KMS-11 (cell line): ENCODE results near the gene P3H4.

ENCODE experiments used
- H2AFZ ChIP-seq: fragments of 200-600 bp; sonication (generic); 2 replicates; pipeline ENCODE4 v1.6.1; 2016; ENCODE audit warnings: antibody characterized with exemption, mixed run types, low read depth
- H3K27ac ChIP-seq: fragments of 200-600 bp; sonication (generic); 2 replicates; pipeline ENCODE4 v1.6.1; 2016; ENCODE audit warnings: mild to moderate bottlenecking, mixed run types
- H3K27me3 ChIP-seq: fragments of 200-600 bp; sonication (generic); 2 replicates; pipeline ENCODE4 v1.6.1; 2017; ENCODE audit warnings: mild to moderate bottlenecking, low read depth, mixed run types, moderate library complexity; ENCODE audit not compliant: insufficient read depth
- H3K36me3 ChIP-seq: fragments of 200-600 bp; sonication (generic); 2 replicates; pipeline ENCODE4 v1.6.1; 2017; ENCODE audit warnings: mild to moderate bottlenecking, mixed run types; ENCODE audit not compliant: insufficient read depth
- H3K4me1 ChIP-seq: fragments of 200-600 bp; sonication (generic); 2 replicates; pipeline ENCODE4 v1.6.1; 2016; ENCODE audit warnings: mild to moderate bottlenecking, low read depth, mixed run types; ENCODE audit not compliant: poor library complexity, severe bottlenecking
- H3K4me2 ChIP-seq: fragments of 200-600 bp; sonication (generic); 2 replicates; pipeline ENCODE4 v1.7.0; 2016; ENCODE audit warnings: mild to moderate bottlenecking, mixed run types
- H3K4me3 ChIP-seq: fragments of 200-600 bp; sonication (generic); IDR thresholded peaks from 2 replicates; pipeline ENCODE4 v1.6.1; 2017; ENCODE audit warnings: low read depth, low read length, mixed read lengths; ENCODE audit not compliant: insufficient read depth
- H3K79me2 ChIP-seq: fragments of 200-600 bp; sonication (generic); 2 replicates; pipeline ENCODE4 v1.6.1; 2016; ENCODE audit warnings: low read depth, mixed run types; ENCODE audit not compliant: insufficient read depth
- H3K9ac ChIP-seq: fragments of 200-600 bp; sonication (generic); 2 replicates; pipeline ENCODE4 v1.6.1; 2016; ENCODE audit warnings: mild to moderate bottlenecking, mixed run types
- H4K20me1 ChIP-seq: fragments of 200-600 bp; sonication (generic); 2 replicates; pipeline ENCODE4 v1.6.1; 2016; ENCODE audit warnings: mild to moderate bottlenecking, mixed run types; ENCODE audit not compliant: insufficient read depth
- CTCF ChIP-seq: fragments of 200-600 bp; sonication (generic); conservative IDR thresholded peaks from 2 replicates; pipeline ENCODE4 v1.6.1; 2017; ENCODE audit warnings: low read depth, mild to moderate bottlenecking, antibody characterized with exemption, low read length, moderate library complexity, mixed read lengths

Gene P3H4

DNA sequence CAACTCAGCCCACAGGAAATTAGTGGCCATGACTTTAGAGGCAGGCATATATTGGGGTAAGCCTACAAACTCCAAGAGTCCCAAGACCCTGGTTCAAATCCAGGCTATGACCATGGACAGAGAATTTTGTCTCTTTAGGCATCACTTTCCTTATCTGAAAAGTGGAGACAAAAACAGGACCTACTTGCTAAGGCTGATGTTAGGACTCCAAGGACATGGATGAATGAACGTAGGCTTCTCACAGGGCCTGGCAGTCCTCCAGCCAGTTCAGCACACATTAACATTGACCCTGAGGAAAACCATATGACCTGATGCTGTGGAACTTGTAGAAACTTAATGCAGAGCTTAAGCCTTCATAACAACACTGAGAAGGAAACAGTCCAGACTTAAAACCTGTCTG lies 2.4 kb upstream of the P3H4 start:
- no peaks in the 10 kb centered on the region for H3K36me3 ChIP-seq
- no peak overlapping the region for H2AFZ ChIP-seq
- H3K27me3 ChIP-seq, result no peaks in the 10 kb centered on the region; the same call in 1 of the 2 replicates
- H4K20me1 ChIP-seq, result no peaks in the 10 kb centered on the region
- TF ChIP-seq CTCF, result no peak
- no peak overlapping the region for H3K27ac ChIP-seq
- peaks cover 23% of the 10 kb centered on the region for H3K4me1 ChIP-seq
- no peak overlapping the region for H3K4me3 ChIP-seq
- no peak overlapping the region for H3K4me2 ChIP-seq
- no peak overlapping the region for H3K9ac ChIP-seq
- H3K79me2 ChIP-seq, result peaks cover 5% of the 10 kb centered on the region; the same call in 1 of the 2 replicates

GRCh38 chr17:41813699-41814124 lies 2.0 kb upstream of the P3H4 start:
- TF ChIP-seq CTCF, result no peak
- Histone ChIP-seq H3K27ac (no peak overlapping the region), H3K9ac (no peak overlapping the region), H3K4me2 (no peak overlapping the region), H3K4me3 (no peak overlapping the region), H3K79me2 (peaks cover 5% of the 10 kb centered on the region; the same call in 1 of the 2 replicates), H3K27me3 (no peaks in the 10 kb centered on the region; the same call in 1 of the 2 replicates), H4K20me1 (no peaks in the 10 kb centered on the region), H3K4me1 (peaks cover 23% of the 10 kb centered on the region), H2AFZ (no peak overlapping the region), H3K36me3 (no peaks in the 10 kb centered on the region)

DNA sequence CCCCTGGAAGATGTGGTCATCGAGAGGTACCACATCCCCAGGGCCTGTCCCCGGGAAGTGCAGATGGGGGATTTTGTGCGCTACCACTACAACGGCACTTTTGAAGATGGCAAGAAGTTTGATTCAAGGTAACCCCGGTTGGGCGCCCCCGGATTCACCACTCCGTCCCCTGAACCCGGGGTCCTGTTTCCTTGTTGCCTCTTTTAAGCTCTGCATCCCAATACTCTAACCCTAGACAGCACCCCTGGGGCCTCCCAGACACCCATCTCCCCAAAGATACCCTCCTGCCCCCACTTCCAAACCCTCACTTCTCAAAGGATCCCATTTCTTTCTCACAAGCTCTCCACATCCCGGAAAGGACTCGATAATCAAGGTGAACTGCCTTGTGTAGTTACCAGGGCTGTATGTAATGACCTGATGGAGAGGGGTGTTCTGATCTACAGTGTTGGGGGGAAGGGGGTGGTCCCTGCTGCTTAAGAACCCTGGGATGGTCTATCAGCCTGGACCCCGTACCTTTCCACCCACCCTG lies 1.5 kb upstream of the P3H4 start:
- H4K20me1 ChIP-seq, result no peaks in the 10 kb centered on the region
- no peak overlapping the region for H3K9ac ChIP-seq
- H3K4me2 ChIP-seq, result peak overlapping the region; percentile 72; the same call in 1 of the 2 replicates
- H3K4me1 ChIP-seq, result peaks cover 23% of the 10 kb centered on the region
- no peak for TF ChIP-seq CTCF
- H3K79me2 ChIP-seq, result peaks cover 5% of the 10 kb centered on the region; the same call in 1 of the 2 replicates
- H3K36me3 ChIP-seq, result no peaks in the 10 kb centered on the region
- H2AFZ ChIP-seq, result peak overlapping the region; percentile 95; the same call in 1 of the 2 replicates
- no peaks in the 10 kb centered on the region; the same call in 1 of the 2 replicates for H3K27me3 ChIP-seq
- no peak overlapping the region for H3K4me3 ChIP-seq
- no peak overlapping the region for H3K27ac ChIP-seq

GRCh38 chr17:41812381-41813151 lies 817 bp upstream of the P3H4 start, which contains the start of gene FKBP10:
Gene FKBP10, plus strand, starts transcription at chr17:41813004. Its CDS starts 31 bp downstream, at chr17:41813035.
- Histone ChIP-seq H2AFZ (peak within 1 kb of the TSS; percentile 95), H3K36me3 (no peaks in the 10 kb centered on the region), H3K4me2 (peak within 1 kb of the TSS; percentile 72), H3K79me2 (peaks cover 5% of the 10 kb centered on the region; the same call in 1 of the 2 replicates), H3K27me3 (no peaks in the 10 kb centered on the region; the same call in 1 of the 2 replicates), H3K9ac (peak within 1 kb of the TSS; percentile 78), H3K27ac (peak within 1 kb of the TSS; percentile 38; the same call in 1 of the 2 replicates), H3K4me1 (peaks cover 23% of the 10 kb centered on the region), H4K20me1 (no peaks in the 10 kb centered on the region), H3K4me3 (peak within 1 kb of the TSS; percentile 42)
- TF ChIP-seq CTCF, result no peak
